Activated CD4-positive, alpha-beta T cell treated with anti-CD3 and anti-CD28 coated beads for 48 hours (primary cell): ENCODE measurements around the gene CCDC12.

ENCODE experiments used
- DNase-seq: peaks from one replicate; pipeline ENCODE4 v3.0.0-alpha.2; 2020

CCDC12 gene

GRCh38 chr3:46935168-46935858 lies 41.2 kb downstream of the CCDC12 start:
- no peak for DNase-seq

- DNase-seq, result no peak
Measured at GRCh38 chr3:46934498-46935167, 41.9 kb downstream of the CCDC12 start.

- DNase-seq, result no peak
Measured at GRCh38 chr3:46934072-46934471, 42.5 kb downstream of the CCDC12 start.

- no peak for DNase-seq
Measured at GRCh38 chr3:46933261-46933660, 43.3 kb downstream of the CCDC12 start.

- DNase-seq, result no peak
Measured at GRCh38 chr3:46932455-46933225, 43.9 kb downstream of the CCDC12 start.

- no peak for DNase-seq
Measured at GRCh38 chr3:46931631-46932331, 44.8 kb downstream of the CCDC12 start.

- DNase-seq, result no peak
Measured at GRCh38 chr3:46930945-46931403, 45.6 kb downstream of the CCDC12 start.

- DNase-seq, result no peak
Measured at GRCh38 chr3:46930166-46930944, 46.2 kb downstream of the CCDC12 start.

- no peak for DNase-seq
Measured at GRCh38 chr3:46929324-46929723, 47.2 kb downstream of the CCDC12 start.

- DNase-seq, result no peak
Measured at GRCh38 chr3:46928282-46928681, 48.3 kb downstream of the CCDC12 start.

- no peak for DNase-seq
Measured at GRCh38 chr3:46927718-46928073, 48.8 kb downstream of the CCDC12 start.

GRCh38 chr3:46926871-46927717 lies 49.5 kb downstream of the CCDC12 start:
- no peak for DNase-seq

GRCh38 chr3:46926447-46926846 lies 50.1 kb downstream of the CCDC12 start:
- DNase-seq, result no peak

GRCh38 chr3:46926039-46926438 lies 50.5 kb downstream of the CCDC12 start:
- DNase-seq, result no peak

- no peak for DNase-seq
Measured at GRCh38 chr3:46925585-46925934, 51.0 kb downstream of the CCDC12 start.

- DNase-seq, result no peak
Measured at GRCh38 chr3:46924921-46925584, 51.5 kb downstream of the CCDC12 start.

GRCh38 chr3:46923559-46924350 lies 52.8 kb downstream of the CCDC12 start:
- peak; percentile 53 for DNase-seq

GRCh38 chr3:46922871-46923558 lies 53.5 kb downstream of the CCDC12 start:
- DNase-seq, result no peak

GRCh38 chr3:46922426-46922825 lies 54.1 kb downstream of the CCDC12 start:
- DNase-seq, result no peak
